HFFc6 (cell line): ENCODE measurements around the gene EMILIN2. TPM values are rescaled to one million over a fixed set of nuclear protein-coding genes. Genes with fewer than 3 reads are reported as not detected.
"Not testable (repeated sequence)": the region's sequence is repeated elsewhere in the genome, so short reads cannot be mapped to it uniquely, and the experiment has no call there.

ENCODE experiments used
- DNase-seq: peaks from one replicate; pipeline ENCODE4 v3.0.0-alpha.2; 2018
- H3K27ac Mint-ChIP-seq: 2 replicates; pipeline ENCODE4 v1.8.0; 2020; ENCODE audit warnings: mild to moderate bottlenecking, mixed read lengths
- H3K27me3 Mint-ChIP-seq: 2 replicates; pipeline ENCODE4 v1.8.0; 2021; ENCODE audit warnings: mild to moderate bottlenecking, moderate library complexity, mixed read lengths; ENCODE audit not compliant: insufficient read depth
- H3K36me3 Mint-ChIP-seq: 2 replicates; pipeline ENCODE4 v1.8.0; 2021; ENCODE audit warnings: low read depth, mixed read lengths
- H3K4me1 Mint-ChIP-seq: 2 replicates; pipeline ENCODE4 v1.8.0; 2020; ENCODE audit warnings: low read depth, mixed read lengths
- H3K4me3 Mint-ChIP-seq: 2 replicates; pipeline ENCODE4 v1.8.0; 2020; ENCODE audit warnings: mild to moderate bottlenecking, moderate library complexity, mixed read lengths
- H3K9me3 Mint-ChIP-seq: 2 replicates; pipeline ENCODE4 v1.8.0; 2020; ENCODE audit warnings: mild to moderate bottlenecking, mixed read lengths
- CTCF ChIP-seq: fragments of 200-600 bp; sonication (generic); IDR thresholded peaks from 2 replicates; pipeline ENCODE4 v1.5.0; 2021; ENCODE audit warnings: antibody characterized with exemption, mild to moderate bottlenecking
- total RNA-seq, 6 experiments: library from RNA; stranded (reverse); fragmentation: NEBNext Ultra II Directional; extraction: Animal tissue kit (Norgen Biotek cat#: 25700); gene quantifications; 2 replicates in 1 of 6; 3 replicates in 5 of 6; pipeline ENCODE4 v1.2.3, GENCODE V29; 2021

EMILIN2 gene
- total RNA-seq, 6 experiments from 2014 or later: 5.9 to 10.6 (median 8.2) TPM

GRCh38 chr18:2912357-2913299 is 65.8 kb downstream of the EMILIN2 start:
- H3K4me1 Mint-ChIP-seq: peaks cover under 1% of the 10 kb centered on the region; the same call in 1 of the 2 replicates
- no peak for DNase-seq
- H3K4me3 Mint-ChIP-seq: no peak overlapping the region
- H3K27ac Mint-ChIP-seq: no peak overlapping the region
- H3K9me3 Mint-ChIP-seq: no peaks in the 10 kb centered on the region
- peaks cover 9% of the 10 kb centered on the region for H3K27me3 Mint-ChIP-seq
- H3K36me3 Mint-ChIP-seq: peaks cover 8% of the 10 kb centered on the region; the same call in 1 of the 2 replicates
- TF ChIP-seq CTCF: no peak

GRCh38 chr18:2913398-2914005 is 66.7 kb downstream of the EMILIN2 start:
- no peak for DNase-seq
- no peak for TF ChIP-seq CTCF
- H3K9me3 Mint-ChIP-seq: no peaks in the 10 kb centered on the region
- peaks cover 4% of the 10 kb centered on the region; the same call in 1 of the 2 replicates for H3K27me3 Mint-ChIP-seq
- no peaks in the 10 kb centered on the region; the same call in 1 of the 2 replicates for H3K4me1 Mint-ChIP-seq
- no peak overlapping the region for H3K27ac Mint-ChIP-seq
- no peak overlapping the region for H3K4me3 Mint-ChIP-seq
- H3K36me3 Mint-ChIP-seq: peaks cover 8% of the 10 kb centered on the region; the same call in 1 of the 2 replicates

GRCh38 chr18:2914185-2914880 is 67.5 kb downstream of the EMILIN2 start:
- Mint-ChIP-seq H3K4me3 (no peak overlapping the region), H3K27ac (no peak overlapping the region), H3K27me3 (peaks cover 4% of the 10 kb centered on the region; the same call in 1 of the 2 replicates), H3K4me1 (no peaks in the 10 kb centered on the region; the same call in 1 of the 2 replicates), H3K9me3 (no peaks in the 10 kb centered on the region), H3K36me3 (peaks cover 8% of the 10 kb centered on the region; the same call in 1 of the 2 replicates)
- no peak for DNase-seq
- no peak for TF ChIP-seq CTCF

- Mint-ChIP-seq H3K4me3 (no peak overlapping the region), H3K27ac (no peak overlapping the region), H3K9me3 (no peaks in the 10 kb centered on the region), H3K4me1 (no peaks in the 10 kb centered on the region; the same call in 1 of the 2 replicates), H3K36me3 (peaks cover 8% of the 10 kb centered on the region; the same call in 1 of the 2 replicates), H3K27me3 (peaks cover 4% of the 10 kb centered on the region; the same call in 1 of the 2 replicates)
- TF ChIP-seq CTCF: no peak
- DNase-seq: no peak
Measured at GRCh38 chr18:2914881-2915240, 68.1 kb downstream of the EMILIN2 start.

GRCh38 chr18:2915486-2915885 is 68.7 kb downstream of the EMILIN2 start:
- H3K9me3 Mint-ChIP-seq, H3K27me3 Mint-ChIP-seq, H3K4me3 Mint-ChIP-seq, DNase-seq, H3K4me1 Mint-ChIP-seq, H3K27ac Mint-ChIP-seq: not testable (repeated sequence)
- peaks cover 12% of the 10 kb centered on the region for H3K36me3 Mint-ChIP-seq
